ENCODE data around the gene KMT2B. TPM values are rescaled to one million over a fixed set of nuclear protein-coding genes. Genes with fewer than 3 reads are reported as not detected.

The KMT2B gene
- total and polyA plus RNA-seq, 9 of the 15 experiments (the other 6 are each of a cell fraction or from before 2014, with no cell fraction given): 0.63 to 43.9 (median 8.1) TPM

DNA sequence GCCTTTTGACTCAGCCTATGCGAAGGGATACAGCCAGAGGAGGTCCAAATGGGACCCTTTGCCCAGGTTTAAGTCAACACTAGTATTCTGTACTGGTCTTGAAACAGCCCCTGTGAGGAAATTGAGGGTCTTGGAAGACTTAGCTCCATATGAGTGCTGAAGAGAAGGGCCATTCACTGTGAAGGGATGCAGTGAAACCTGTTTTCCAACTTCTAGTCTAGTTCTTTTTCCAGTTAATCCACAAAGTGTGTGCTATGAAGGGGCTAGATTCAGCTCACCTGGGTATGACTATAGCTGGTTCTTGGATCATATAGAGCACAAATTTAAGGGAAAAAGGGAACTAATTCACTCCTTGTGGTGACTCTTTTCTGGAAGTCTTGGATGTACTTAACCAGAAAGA, 9.4 kb upstream of the KMT2B start:
- 0% methylated on average over 1 of the region's 1 CpG for WGBS (ENCODE audit: insufficient coverage, low coverage, missing lambda C conversion rate)

More for the DNA sequence above, 9.4 kb upstream of the KMT2B start:
- Histone ChIP-seq H2AFZ (ENCODE audit: low read depth, low read length) (no peak overlapping the region), H3K4me1 (replicated peaks in 1 of 2; ENCODE audit: control insufficient read depth in 2 of 2, insufficient read depth in 2 of 2, low read length in 2 of 2) (peaks cover 0 to 5% of the 10 kb centered on the region in 2 experiments; a peak in 3 of 5 replicates), H3K9me1 (ENCODE audit: control insufficient read depth, insufficient read depth, low read length) (no peaks in the 10 kb centered on the region), H3K4me3 (no peak overlapping the region), H3K4me2 (ENCODE audit: insufficient read depth, low read length) (no peak overlapping the region), H4K20me1 (replicated peaks; ENCODE audit: control insufficient read depth, insufficient read depth, low read length) (no peaks in the 10 kb centered on the region), H3K9me3 (replicated peaks; ENCODE audit: control insufficient read depth, insufficient read depth, low read depth, low read length) (no peaks in the 10 kb centered on the region), H3K36me3 (ENCODE audit: control insufficient read depth, insufficient read depth, low read length) (no peaks in the 10 kb centered on the region), H3K9ac (ENCODE audit: insufficient read depth in 1 of 2, low read depth in 2 of 2, low read length in 2 of 2) (no peak overlapping the region), H3K79me2 (ENCODE audit: control insufficient read depth, insufficient read depth, low read length) (no peaks in the 10 kb centered on the region), H3K27me3 (ENCODE audit: control insufficient read depth in 2 of 2, insufficient read depth in 2 of 2, low read length in 2 of 2) (peaks cover 25 to 66% of the 10 kb centered on the region in 2 experiments), H3K27ac (ENCODE audit: extremely low read depth, low read depth, low read length) (no peak overlapping the region)
- intact Hi-C loops (cut with micrococcal nuclease) (no loop called here), in situ Hi-C loops (cut with MboI) (no loop called here)
- FAIRE-seq (no peak), ATAC-seq (no peak), DNase-seq (ENCODE audit: extremely low read depth in 1 of 4, low spot score in 3 of 4) (no peak)
- ChIA-PET POLR2A (no interaction called here), CTCF (ENCODE audit: low intra/inter-chr PET ratio) (no interaction called here)
- TF ChIP-seq ZNF165 (CRISPR knock-in tag; IDR thresholded peaks at IDR 0.05; ENCODE audit: borderline replicate concordance) (no peak), CBFA2T3 (IDR thresholded peaks at IDR 0.05) (no peak), RUNX1 (IDR thresholded peaks at IDR 0.05; ENCODE audit: low read depth) (no peak), FIP1L1 (IDR thresholded peaks at IDR 0.05; ENCODE audit: low read depth, low read length, poor library complexity, severe bottlenecking) (no peak), MCM3 (IDR thresholded peaks at IDR 0.05) (no peak), MED1 (CRISPR knock-in tag; IDR thresholded peaks at IDR 0.05; ENCODE audit: borderline replicate concordance) (no peak)
- TF ChIP-seq, protein P1, sequence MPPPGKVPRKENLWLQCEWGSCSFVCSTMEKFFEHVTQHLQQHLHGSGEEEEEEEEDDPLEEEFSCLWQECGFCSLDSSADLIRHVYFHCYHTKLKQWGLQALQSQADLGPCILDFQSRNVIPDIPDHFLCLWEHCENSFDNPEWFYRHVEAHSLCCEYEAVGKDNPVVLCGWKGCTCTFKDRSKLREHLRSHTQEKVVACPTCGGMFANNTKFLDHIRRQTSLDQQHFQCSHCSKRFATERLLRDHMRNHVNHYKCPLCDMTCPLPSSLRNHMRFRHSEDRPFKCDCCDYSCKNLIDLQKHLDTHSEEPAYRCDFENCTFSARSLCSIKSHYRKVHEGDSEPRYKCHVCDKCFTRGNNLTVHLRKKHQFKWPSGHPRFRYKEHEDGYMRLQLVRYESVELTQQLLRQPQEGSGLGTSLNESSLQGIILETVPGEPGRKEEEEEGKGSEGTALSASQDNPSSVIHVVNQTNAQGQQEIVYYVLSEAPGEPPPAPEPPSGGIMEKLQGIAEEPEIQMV (tag; conservative IDR thresholded peaks at IDR 0.05; ENCODE audit: low read depth): no peak
- TF ChIP-seq, protein P2, sequence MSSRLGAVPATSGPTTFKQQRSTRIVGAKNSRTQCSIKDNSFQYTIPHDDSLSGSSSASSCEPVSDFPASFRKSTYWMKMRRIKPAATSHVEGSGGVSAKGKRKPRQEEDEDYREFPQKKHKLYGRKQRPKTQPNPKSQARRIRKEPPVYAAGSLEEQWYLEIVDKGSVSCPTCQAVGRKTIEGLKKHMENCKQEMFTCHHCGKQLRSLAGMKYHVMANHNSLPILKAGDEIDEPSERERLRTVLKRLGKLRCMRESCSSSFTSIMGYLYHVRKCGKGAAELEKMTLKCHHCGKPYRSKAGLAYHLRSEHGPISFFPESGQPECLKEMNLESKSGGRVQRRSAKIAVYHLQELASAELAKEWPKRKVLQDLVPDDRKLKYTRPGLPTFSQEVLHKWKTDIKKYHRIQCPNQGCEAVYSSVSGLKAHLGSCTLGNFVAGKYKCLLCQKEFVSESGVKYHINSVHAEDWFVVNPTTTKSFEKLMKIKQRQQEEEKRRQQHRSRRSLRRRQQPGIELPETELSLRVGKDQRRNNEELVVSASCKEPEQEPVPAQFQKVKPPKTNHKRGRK (tag; IDR thresholded peaks at IDR 0.05): no peak
- TF ChIP-seq, protein P3, sequence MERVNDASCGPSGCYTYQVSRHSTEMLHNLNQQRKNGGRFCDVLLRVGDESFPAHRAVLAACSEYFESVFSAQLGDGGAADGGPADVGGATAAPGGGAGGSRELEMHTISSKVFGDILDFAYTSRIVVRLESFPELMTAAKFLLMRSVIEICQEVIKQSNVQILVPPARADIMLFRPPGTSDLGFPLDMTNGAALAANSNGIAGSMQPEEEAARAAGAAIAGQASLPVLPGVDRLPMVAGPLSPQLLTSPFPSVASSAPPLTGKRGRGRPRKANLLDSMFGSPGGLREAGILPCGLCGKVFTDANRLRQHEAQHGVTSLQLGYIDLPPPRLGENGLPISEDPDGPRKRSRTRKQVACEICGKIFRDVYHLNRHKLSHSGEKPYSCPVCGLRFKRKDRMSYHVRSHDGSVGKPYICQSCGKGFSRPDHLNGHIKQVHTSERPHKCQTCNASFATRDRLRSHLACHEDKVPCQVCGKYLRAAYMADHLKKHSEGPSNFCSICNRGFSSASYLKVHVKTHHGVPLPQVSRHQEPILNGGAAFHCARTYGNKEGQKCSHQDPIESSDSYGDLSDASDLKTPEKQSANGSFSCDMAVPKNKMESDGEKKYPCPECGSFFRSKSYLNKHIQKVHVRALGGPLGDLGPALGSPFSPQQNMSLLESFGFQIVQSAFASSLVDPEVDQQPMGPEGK (CRISPR knock-in tag; IDR thresholded peaks at IDR 0.05; ENCODE audit: borderline replicate concordance): no peak
- TF ChIP-seq, protein P4, sequence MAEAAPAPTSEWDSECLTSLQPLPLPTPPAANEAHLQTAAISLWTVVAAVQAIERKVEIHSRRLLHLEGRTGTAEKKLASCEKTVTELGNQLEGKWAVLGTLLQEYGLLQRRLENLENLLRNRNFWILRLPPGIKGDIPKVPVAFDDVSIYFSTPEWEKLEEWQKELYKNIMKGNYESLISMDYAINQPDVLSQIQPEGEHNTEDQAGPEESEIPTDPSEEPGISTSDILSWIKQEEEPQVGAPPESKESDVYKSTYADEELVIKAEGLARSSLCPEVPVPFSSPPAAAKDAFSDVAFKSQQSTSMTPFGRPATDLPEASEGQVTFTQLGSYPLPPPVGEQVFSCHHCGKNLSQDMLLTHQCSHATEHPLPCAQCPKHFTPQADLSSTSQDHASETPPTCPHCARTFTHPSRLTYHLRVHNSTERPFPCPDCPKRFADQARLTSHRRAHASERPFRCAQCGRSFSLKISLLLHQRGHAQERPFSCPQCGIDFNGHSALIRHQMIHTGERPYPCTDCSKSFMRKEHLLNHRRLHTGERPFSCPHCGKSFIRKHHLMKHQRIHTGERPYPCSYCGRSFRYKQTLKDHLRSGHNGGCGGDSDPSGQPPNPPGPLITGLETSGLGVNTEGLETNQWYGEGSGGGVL (CRISPR knock-in tag; IDR thresholded peaks at IDR 0.05): no peak
- BruUV-seq (replicated peaks): no TSS peak

Measured in K562 (cell line).